Right atrium auricular region (tissue), 2 donors: Measurements from ENCODE around the gene PFDN1. TPM values are rescaled to one million over a fixed set of nuclear protein-coding genes. Genes with fewer than 3 reads are reported as not detected.

Source experiments
- DNase-seq: peaks from one replicate; pipeline ENCODE4 v3.0.0-alpha.2; 2019; ENCODE audit warnings: low spot score
- H3K27ac ChIP-seq, 2 donors: fragments of 200-600 bp; sonication (generic); 1 replicate in 1 of 2; 2 replicates in 1 of 2; pipeline ENCODE4 v1.5.1; 2016 to 2019
- H3K27me3 ChIP-seq, 2 donors: fragments of 200-600 bp; sonication (generic); one replicate each; pipeline versions ENCODE4 v1.5.1 to v1.6.0; 2017 to 2019
- H3K36me3 ChIP-seq: fragments of 200-600 bp; sonication (generic); one replicate; pipeline ENCODE4 v1.5.1; 2016
- H3K4me1 ChIP-seq, 2 donors: fragments of 200-600 bp; sonication (generic); one replicate each; pipeline versions ENCODE4 v1.5.1 to v1.6.0; 2017 to 2019
- H3K4me3 ChIP-seq, 2 donors: fragments of 200-600 bp; sonication (generic); 1 replicate in 1 of 2; 2 replicates in 1 of 2; pipeline ENCODE4 v1.5.1; 2017 to 2019; ENCODE audit warnings: mild to moderate bottlenecking in 1 of 2, moderate library complexity in 1 of 2
- H3K9me3 ChIP-seq, 2 donors: fragments of 200-600 bp; sonication (generic); one replicate each; pipeline ENCODE4 v1.5.1; 2019
- total RNA-seq, 2 donors: library from RNA; depleted of rRNA; stranded (reverse); fragments of >200 nt; gene quantifications; one replicate each; pipeline ENCODE4 v1.1.0, GENCODE V29; 2016
- TF ChIP-seq, protein P1 (sequence below), 2 donors: fragments of 200-600 bp; sonication (generic); IDR thresholded peaks; one replicate each; pipeline ENCODE4 v1.5.1; 2019; ENCODE audit warnings: antibody characterized with exemption in 2 of 2

PFDN1 gene
- total RNA-seq, 2 donors from 2014 or later: 80.4 to 123 TPM

DNA sequence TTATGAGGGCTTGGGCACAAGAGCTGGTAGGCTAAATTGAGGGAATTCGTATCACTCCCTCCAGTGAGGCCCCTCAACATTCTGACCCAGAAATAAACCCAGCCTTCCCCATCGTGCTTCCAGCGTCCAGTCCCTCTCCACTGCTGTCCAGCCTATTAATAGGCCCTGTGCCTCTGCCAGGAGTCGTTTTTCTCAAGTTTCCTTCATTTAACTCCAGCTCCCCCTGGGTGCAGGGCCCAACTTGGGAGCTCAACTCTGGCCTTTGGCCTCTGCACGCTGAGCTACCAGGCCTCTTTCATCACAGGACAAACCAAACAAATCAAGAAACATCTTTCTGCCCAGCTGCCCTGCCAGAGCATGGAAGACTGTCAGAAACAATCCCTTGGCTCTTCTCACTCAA is 33.5 kb upstream of the PFDN1 start:
- no peak for DNase-seq
- Histone ChIP-seq H3K4me1 (peaks cover 0 to 55% of the 10 kb centered on the region in 2 donors), H3K27ac (peak overlapping the region; percentile 19 to 68), H3K27me3 (no peaks in the 10 kb centered on the region), H3K36me3 (peaks cover 43% of the 10 kb centered on the region), H3K4me3 (no peak overlapping the region), H3K9me3 (no peaks in the 10 kb centered on the region)
- TF ChIP-seq, protein P1, sequence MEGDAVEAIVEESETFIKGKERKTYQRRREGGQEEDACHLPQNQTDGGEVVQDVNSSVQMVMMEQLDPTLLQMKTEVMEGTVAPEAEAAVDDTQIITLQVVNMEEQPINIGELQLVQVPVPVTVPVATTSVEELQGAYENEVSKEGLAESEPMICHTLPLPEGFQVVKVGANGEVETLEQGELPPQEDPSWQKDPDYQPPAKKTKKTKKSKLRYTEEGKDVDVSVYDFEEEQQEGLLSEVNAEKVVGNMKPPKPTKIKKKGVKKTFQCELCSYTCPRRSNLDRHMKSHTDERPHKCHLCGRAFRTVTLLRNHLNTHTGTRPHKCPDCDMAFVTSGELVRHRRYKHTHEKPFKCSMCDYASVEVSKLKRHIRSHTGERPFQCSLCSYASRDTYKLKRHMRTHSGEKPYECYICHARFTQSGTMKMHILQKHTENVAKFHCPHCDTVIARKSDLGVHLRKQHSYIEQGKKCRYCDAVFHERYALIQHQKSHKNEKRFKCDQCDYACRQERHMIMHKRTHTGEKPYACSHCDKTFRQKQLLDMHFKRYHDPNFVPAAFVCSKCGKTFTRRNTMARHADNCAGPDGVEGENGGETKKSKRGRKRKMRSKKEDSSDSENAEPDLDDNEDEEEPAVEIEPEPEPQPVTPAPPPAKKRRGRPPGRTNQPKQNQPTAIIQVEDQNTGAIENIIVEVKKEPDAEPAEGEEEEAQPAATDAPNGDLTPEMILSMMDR (IDR thresholded peaks at IDR 0.05): peak in 1 of 2 donors; percentile 19

DNA sequence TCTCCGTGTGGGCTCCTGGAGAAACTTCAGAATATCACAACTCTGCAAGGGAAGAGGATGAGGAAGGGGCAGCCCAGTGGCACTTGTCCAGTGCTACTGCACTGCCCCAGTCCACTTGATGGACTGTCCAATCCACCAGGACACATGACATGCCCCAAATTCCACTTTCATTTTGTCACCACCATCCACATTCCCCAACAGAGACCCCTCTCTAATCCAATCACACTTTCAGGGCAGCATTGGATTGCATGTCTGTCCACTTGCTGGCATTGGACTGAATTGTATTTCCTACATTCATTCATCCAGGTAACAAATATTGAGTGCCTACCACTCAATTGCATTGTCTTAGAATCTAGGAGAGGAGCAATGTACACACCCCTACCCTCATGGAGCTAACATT is 28.7 kb upstream of the PFDN1 start:
- Histone ChIP-seq H3K36me3 (peaks cover 36% of the 10 kb centered on the region), H3K4me1 (peaks cover 0 to 32% of the 10 kb centered on the region in 2 donors), H3K4me3 (no peak overlapping the region), H3K27me3 (no peaks in the 10 kb centered on the region), H3K9me3 (no peaks in the 10 kb centered on the region), H3K27ac (no peak overlapping the region)
- no peak for DNase-seq
- TF ChIP-seq, protein P1 (IDR thresholded peaks at IDR 0.05): no peak

DNA sequence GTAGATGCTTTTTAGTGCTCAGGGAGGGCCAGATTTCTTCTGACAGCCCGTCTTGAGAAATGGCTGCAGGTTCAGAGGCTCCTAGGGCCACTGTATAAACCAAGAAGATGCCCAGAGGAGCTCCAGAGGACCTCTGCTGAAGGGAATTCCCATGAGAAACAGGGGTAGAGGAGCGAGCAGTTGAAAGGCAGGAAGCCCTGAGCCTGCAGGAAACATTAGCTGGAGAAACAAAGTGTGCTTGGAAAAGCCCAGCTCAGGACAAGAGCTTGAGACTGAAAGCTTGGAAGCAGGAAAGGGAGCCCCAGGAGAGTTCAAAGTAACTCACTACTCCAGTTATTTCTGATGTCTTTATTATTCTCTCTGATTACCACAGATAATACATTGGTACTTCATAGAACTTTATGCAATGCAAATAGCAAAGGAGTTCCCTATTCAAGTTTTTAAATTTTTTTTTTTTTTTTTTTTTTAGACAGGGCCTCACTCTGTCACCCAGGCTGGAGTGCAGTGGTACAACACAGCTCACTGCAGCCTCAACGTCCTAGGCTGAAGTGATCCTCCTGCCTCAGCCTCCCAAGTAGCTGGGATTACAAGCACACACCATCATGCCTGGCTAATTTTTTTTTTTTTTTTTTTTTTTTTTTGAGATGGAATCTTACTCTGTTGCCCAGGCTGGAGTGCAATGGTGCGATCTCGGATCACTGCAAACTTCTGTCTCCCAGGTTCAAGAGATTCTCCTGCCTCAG is 27.0 kb upstream of the PFDN1 start:
- no peak for DNase-seq
- peaks cover 0 to 26% of the 10 kb centered on the region in 2 donors for H3K4me1 ChIP-seq
- H3K27ac ChIP-seq: peak overlapping the region in 1 of 2 donors; percentile 23
- no peaks in the 10 kb centered on the region for H3K27me3 ChIP-seq
- no peaks in the 10 kb centered on the region for H3K9me3 ChIP-seq
- H3K36me3 ChIP-seq: peaks cover 28% of the 10 kb centered on the region
- H3K4me3 ChIP-seq: no peak overlapping the region
- TF ChIP-seq, protein P1 (IDR thresholded peaks at IDR 0.05): no peak

DNA sequence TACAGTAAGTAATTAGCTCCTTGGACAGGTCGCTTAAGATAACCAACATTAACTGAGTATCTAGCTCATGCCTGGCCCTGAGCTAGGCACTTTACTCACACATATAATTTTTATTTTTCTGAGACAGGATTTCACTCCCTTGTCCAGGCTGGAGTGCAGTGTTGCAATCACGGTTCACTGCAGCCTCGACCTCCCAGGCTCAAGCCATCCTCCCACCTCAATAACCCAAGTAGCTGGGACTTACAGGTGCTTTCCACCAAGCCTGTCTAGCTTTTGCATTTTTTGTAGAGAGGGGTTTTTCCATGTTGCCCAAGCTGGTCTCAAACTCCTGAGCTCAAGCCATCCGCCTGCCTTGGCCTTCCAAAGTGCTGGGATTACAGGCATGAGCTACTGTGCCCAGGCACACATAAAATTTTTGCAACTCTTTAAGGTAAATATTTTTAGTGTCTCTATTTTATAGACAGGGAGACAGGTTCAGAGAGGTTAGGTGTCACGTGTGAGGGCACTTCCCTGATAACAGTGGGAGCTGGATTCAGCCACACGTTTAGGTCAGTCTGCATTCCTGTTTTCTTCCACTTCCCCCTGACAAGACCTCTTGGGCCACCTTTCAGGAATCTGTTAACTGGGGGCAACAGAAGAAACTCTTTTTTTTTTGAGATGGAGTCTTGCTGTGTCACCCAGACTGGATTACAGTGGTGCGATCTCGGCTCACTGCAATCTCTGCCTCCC is 25.3 kb upstream of the PFDN1 start:
- no peak for DNase-seq
- Histone ChIP-seq H3K27ac (no peak overlapping the region), H3K4me1 (peaks cover 0 to 43% of the 10 kb centered on the region in 2 donors), H3K4me3 (no peak overlapping the region), H3K27me3 (no peaks in the 10 kb centered on the region), H3K9me3 (no peaks in the 10 kb centered on the region), H3K36me3 (peaks cover 12% of the 10 kb centered on the region)
- TF ChIP-seq, protein P1 (IDR thresholded peaks at IDR 0.05): no peak

DNA sequence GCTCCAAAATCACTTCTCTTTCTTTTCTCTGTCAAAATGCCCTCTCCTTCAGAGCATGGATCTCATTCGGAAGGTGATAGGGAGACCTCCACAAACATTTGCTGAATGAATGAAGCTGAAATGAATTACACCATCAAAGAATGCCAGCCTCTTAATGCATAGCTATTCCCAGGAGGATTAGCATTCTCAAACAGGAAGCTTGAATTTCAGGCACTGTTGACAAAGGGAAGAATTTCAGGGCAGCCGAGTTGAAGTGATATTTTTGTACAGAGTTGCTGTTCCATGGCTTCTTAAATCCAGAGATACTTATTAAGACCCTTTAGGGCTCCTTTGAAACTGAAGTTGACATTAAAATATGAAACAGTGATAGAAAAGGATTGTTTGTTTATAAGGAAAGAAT is 24.7 kb upstream of the PFDN1 start:
- H3K27me3 ChIP-seq: no peaks in the 10 kb centered on the region
- H3K4me3 ChIP-seq: no peak overlapping the region
- peaks cover 6% of the 10 kb centered on the region for H3K36me3 ChIP-seq
- H3K9me3 ChIP-seq: no peaks in the 10 kb centered on the region
- TF ChIP-seq, protein P1 (IDR thresholded peaks at IDR 0.05): no peak
- peaks cover 0 to 49% of the 10 kb centered on the region in 2 donors for H3K4me1 ChIP-seq
- DNase-seq: no peak
- H3K27ac ChIP-seq: no peak overlapping the region
